ENCODE measurements around the gene SPG21.

DNA sequence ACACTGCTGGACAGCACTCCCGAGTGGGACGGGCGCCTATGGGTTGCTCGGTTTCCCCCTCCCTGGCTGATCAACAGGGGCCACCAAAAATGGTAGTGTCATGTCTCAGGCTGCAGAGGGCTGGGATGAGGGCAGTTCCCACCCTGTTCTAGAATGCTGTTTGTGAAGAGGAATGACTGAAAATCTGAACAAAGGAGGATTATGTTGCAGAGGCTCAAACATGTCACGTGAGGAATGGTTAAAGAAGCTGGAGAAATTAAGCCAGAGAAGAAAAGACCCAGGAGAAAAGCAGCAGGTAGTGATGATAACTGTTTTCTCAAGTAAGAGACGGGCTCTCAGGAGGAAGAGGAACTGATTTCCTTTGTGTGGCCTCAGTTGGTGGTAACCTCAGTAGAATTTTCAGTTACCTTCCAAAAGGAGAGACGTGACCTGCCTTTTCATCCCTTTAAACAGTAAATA is 10.4 kb downstream of the SPG21 start:
- TF ChIP-seq, protein P1, sequence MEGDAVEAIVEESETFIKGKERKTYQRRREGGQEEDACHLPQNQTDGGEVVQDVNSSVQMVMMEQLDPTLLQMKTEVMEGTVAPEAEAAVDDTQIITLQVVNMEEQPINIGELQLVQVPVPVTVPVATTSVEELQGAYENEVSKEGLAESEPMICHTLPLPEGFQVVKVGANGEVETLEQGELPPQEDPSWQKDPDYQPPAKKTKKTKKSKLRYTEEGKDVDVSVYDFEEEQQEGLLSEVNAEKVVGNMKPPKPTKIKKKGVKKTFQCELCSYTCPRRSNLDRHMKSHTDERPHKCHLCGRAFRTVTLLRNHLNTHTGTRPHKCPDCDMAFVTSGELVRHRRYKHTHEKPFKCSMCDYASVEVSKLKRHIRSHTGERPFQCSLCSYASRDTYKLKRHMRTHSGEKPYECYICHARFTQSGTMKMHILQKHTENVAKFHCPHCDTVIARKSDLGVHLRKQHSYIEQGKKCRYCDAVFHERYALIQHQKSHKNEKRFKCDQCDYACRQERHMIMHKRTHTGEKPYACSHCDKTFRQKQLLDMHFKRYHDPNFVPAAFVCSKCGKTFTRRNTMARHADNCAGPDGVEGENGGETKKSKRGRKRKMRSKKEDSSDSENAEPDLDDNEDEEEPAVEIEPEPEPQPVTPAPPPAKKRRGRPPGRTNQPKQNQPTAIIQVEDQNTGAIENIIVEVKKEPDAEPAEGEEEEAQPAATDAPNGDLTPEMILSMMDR (IDR thresholded peaks at IDR 0.05; ENCODE audit: control extremely low read depth in 1 of 3, insufficient read depth in 1 of 3, low read depth in 1 of 3, low read length in 3 of 3) = peak in 1 of 3 experiments; percentile 1; a peak in 1 of 4 replicates
- TF ChIP-seq SIN3A (conservative IDR thresholded peaks at IDR 0.05 in 1 of 2, IDR thresholded peaks at IDR 0.05 in 1 of 2; ENCODE audit: low read depth in 1 of 2, low read length in 2 of 2) (no peak), JUN (IDR thresholded peaks at IDR 0.05; ENCODE audit: low read depth, low read length) (no peak), POLR2A (IDR thresholded peaks at IDR 0.05; ENCODE audit: control extremely low read depth in 1 of 2, low read depth in 2 of 2, low read length in 2 of 2) (no peak), NANOG (IDR thresholded peaks at IDR 0.05; ENCODE audit: insufficient read depth, low read depth, low read length, poor library complexity, severe bottlenecking) (no peak), GABPA (IDR thresholded peaks at IDR 0.05; ENCODE audit: borderline replicate concordance, insufficient read depth, low read length) (no peak), POLR2AphosphoS5 (IDR thresholded peaks at IDR 0.05; ENCODE audit: low read depth, low read length) (no peak), EGR1 (IDR thresholded peaks at IDR 0.05; ENCODE audit: borderline replicate concordance, low read depth, low read length) (no peak), CBX8 (IDR thresholded peaks at IDR 0.05; ENCODE audit: borderline replicate concordance, low read depth, low read length) (no peak)
- TF ChIP-seq, protein P2, sequence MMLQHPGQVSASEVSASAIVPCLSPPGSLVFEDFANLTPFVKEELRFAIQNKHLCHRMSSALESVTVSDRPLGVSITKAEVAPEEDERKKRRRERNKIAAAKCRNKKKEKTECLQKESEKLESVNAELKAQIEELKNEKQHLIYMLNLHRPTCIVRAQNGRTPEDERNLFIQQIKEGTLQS (IDR thresholded peaks at IDR 0.05; ENCODE audit: insufficient read depth, low read depth, low read length) = no peak
- TF ChIP-seq, protein P3, sequence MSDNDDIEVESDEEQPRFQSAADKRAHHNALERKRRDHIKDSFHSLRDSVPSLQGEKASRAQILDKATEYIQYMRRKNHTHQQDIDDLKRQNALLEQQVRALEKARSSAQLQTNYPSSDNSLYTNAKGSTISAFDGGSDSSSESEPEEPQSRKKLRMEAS (IDR thresholded peaks at IDR 0.05) = no peak

All from H1 (cell line).